ENCODE results near the gene MCC.

The MCC gene

DNA sequence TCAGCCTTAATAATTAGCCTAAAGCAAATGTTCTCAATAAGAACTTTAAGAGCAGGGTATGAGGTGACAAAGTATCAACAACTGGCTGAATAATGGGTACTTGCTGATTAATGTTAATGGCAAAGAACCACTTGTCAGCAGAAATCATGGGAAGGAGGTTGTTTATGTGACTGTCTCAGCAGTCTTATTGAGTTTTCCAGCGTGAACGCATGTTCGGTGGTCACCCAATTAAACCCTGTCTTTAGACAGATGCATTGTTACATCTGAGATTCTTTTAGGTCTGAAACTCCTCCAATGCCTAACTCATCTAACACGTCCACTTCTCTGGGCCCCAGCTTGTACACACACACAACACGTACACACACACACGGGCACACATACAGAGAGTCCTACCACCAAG, 35.3 kb downstream of the MCC start:
- TF ChIP-seq PAX5 (IDR thresholded peaks at IDR 0.05; ENCODE audit: insufficient read depth, low read length, severe bottlenecking) (no peak), SPI1 (IDR thresholded peaks at IDR 0.05; ENCODE audit: low read depth, low read length) (no peak), POLR2AphosphoS5 (IDR thresholded peaks at IDR 0.05; ENCODE audit: low read depth, low read length) (no peak), POU2F2 (IDR thresholded peaks at IDR 0.05; ENCODE audit: low read depth, low read length) (no peak), TAF1 (IDR thresholded peaks at IDR 0.05; ENCODE audit: low read depth, low read length) (no peak), POLR2A (IDR thresholded peaks at IDR 0.05; ENCODE audit: low read depth, low read length) (no peak)
- FAIRE-seq = no peak

GRCh38 chr5:113451797-113452196, 36.5 kb downstream of the MCC start:
- DNase-seq (ENCODE audit: insufficient read length, low spot score) (no peak), FAIRE-seq (no peak)
- TF ChIP-seq SPI1 (IDR thresholded peaks at IDR 0.05; ENCODE audit: low read depth, low read length) (no peak), PAX5 (IDR thresholded peaks at IDR 0.05; ENCODE audit: insufficient read depth, low read length, severe bottlenecking) (no peak), POLR2A (IDR thresholded peaks at IDR 0.05; ENCODE audit: low read depth, low read length) (no peak)

More for the DNA sequence above, 35.3 kb downstream of the MCC start:
- DNase-seq (ENCODE audit: insufficient read length, low spot score) = no peak

DNA sequence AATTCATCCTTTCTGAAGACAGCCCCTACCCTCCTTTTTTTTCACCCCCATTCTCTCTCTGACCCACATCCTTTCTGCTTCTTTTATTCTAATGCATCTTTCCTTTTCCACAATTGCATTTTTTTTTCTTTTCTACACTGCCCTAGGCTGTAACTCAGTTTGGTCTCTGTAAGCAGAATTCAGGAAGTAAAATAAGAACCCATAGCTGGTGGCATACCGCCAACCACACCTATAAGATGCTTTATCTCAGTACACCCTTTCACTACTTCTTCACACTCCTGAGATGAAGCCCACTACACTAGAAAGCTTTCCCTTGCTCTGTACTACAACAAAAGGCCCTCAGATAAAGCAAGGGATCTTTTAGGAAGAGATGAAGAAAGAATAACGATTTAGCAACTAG, 37.3 kb downstream of the MCC start:
- DNase-seq (ENCODE audit: insufficient read length, low spot score) (no peak), FAIRE-seq (no peak)
- TF ChIP-seq SPI1 (IDR thresholded peaks at IDR 0.05; ENCODE audit: low read depth, low read length) (no peak), TAF1 (IDR thresholded peaks at IDR 0.05; ENCODE audit: low read depth, low read length) (no peak), POU2F2 (IDR thresholded peaks at IDR 0.05; ENCODE audit: low read depth, low read length) (no peak)

- FAIRE-seq (no peak), DNase-seq (ENCODE audit: insufficient read length, low spot score) (no peak)
- TF ChIP-seq TAF1 (IDR thresholded peaks at IDR 0.05; ENCODE audit: low read depth, low read length) (no peak), PAX5 (IDR thresholded peaks at IDR 0.05; ENCODE audit: insufficient read depth, low read length, severe bottlenecking) (no peak), POLR2AphosphoS5 (IDR thresholded peaks at IDR 0.05; ENCODE audit: low read depth, low read length) (no peak), POLR2A (IDR thresholded peaks at IDR 0.05; ENCODE audit: low read depth, low read length) (no peak)
Measured at GRCh38 chr5:113450462-113450861, 37.8 kb downstream of the MCC start.

- FAIRE-seq (no peak), DNase-seq (ENCODE audit: insufficient read length, low spot score) (no peak)
- TF ChIP-seq POLR2AphosphoS5 (IDR thresholded peaks at IDR 0.05; ENCODE audit: low read depth, low read length) = no peak
- no peak for TF ChIP-seq TAF1 (IDR thresholded peaks at IDR 0.05; ENCODE audit: low read depth, low read length)
- no peak for TF ChIP-seq SPI1 (IDR thresholded peaks at IDR 0.05; ENCODE audit: low read depth, low read length)
- no peak for TF ChIP-seq PAX5 (IDR thresholded peaks at IDR 0.05; ENCODE audit: insufficient read depth, low read length, severe bottlenecking)
- no peak for TF ChIP-seq POLR2A (IDR thresholded peaks at IDR 0.05; ENCODE audit: low read depth, low read length)
- no peak for TF ChIP-seq POU2F2 (IDR thresholded peaks at IDR 0.05; ENCODE audit: low read depth, low read length)
Measured at GRCh38 chr5:113448252-113448651, 40.0 kb downstream of the MCC start.

DNA sequence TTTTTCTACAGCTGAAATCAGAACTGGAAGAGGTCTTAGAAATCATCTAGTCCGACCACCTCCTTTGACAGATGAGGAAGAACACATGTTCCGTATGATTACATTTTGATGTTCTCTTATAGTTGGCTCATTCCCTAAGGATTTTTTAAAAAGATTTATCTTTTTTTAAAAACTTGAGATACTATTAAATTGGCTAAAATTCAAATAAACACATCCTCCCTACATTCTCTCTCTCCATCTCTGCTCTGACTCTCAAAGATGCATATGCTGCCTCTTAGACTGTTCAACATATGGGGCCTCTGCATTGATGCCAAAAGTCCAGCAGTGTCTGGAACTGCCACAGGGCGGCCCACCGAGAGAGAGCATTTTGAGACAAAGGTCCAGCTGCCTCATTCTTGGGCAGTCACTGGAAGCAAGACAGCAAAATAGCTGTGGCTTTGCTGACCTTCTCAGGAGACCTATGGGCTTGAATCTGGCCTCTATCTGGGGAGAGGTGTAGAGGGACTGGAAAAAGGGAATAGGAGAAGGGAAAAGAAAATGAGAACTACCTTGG, 40.7 kb downstream of the MCC start:
- FAIRE-seq (no peak), DNase-seq (ENCODE audit: insufficient read length, low spot score) (no peak)
- TF ChIP-seq PAX5 (IDR thresholded peaks at IDR 0.05; ENCODE audit: insufficient read depth, low read length, severe bottlenecking) (no peak), POLR2A (IDR thresholded peaks at IDR 0.05; ENCODE audit: low read depth, low read length) (no peak), TAF1 (IDR thresholded peaks at IDR 0.05; ENCODE audit: low read depth, low read length) (no peak), POLR2AphosphoS5 (IDR thresholded peaks at IDR 0.05; ENCODE audit: low read depth, low read length) (no peak), SPI1 (IDR thresholded peaks at IDR 0.05; ENCODE audit: low read depth, low read length) (no peak), POU2F2 (IDR thresholded peaks at IDR 0.05; ENCODE audit: low read depth, low read length) (no peak)

DNA sequence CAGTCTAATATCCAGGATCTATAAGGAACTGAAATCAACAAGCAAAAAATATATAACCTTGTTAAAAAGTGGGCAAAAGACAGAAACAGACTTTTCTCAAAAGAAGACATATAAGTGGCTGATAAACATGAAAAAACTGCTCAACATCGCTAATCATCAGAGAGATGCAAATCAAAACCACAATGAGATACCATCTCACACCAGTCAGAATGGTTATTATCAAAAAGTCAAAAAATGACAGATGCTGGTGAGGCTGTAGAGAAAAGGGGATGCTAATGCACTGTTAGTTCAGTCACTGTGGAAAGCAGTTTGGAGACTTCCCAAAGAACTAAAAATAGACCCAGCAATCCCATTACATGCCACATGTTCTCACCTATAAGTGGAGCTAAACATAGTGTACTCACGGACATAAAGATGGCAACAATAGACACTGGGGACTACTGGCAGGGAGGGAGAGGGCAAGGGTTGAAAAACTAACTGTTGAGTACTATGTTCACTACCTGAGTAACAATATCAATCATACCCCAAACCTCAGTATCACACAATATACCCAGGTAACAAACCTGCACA, 41.8 kb downstream of the MCC start:
- no peak for DNase-seq (ENCODE audit: insufficient read length, low spot score)
- TF ChIP-seq POLR2A (IDR thresholded peaks at IDR 0.05; ENCODE audit: low read depth, low read length) (no peak), POU2F2 (IDR thresholded peaks at IDR 0.05; ENCODE audit: low read depth, low read length) (no peak), SPI1 (IDR thresholded peaks at IDR 0.05; ENCODE audit: low read depth, low read length) (no peak), POLR2AphosphoS5 (IDR thresholded peaks at IDR 0.05; ENCODE audit: low read depth, low read length) (no peak), PAX5 (IDR thresholded peaks at IDR 0.05; ENCODE audit: insufficient read depth, low read length, severe bottlenecking) (no peak), TAF1 (IDR thresholded peaks at IDR 0.05; ENCODE audit: low read depth, low read length) (no peak)
- no peak for FAIRE-seq

GRCh38 chr5:113437111-113437510, 51.1 kb downstream of the MCC start:
- no peak for FAIRE-seq
- TF ChIP-seq PAX5 (IDR thresholded peaks at IDR 0.05; ENCODE audit: insufficient read depth, low read length, severe bottlenecking) (no peak), SPI1 (IDR thresholded peaks at IDR 0.05; ENCODE audit: low read depth, low read length) (no peak), TAF1 (IDR thresholded peaks at IDR 0.05; ENCODE audit: low read depth, low read length) (no peak), POU2F2 (IDR thresholded peaks at IDR 0.05; ENCODE audit: low read depth, low read length) (no peak), POLR2A (IDR thresholded peaks at IDR 0.05; ENCODE audit: low read depth, low read length) (no peak), POLR2AphosphoS5 (IDR thresholded peaks at IDR 0.05; ENCODE audit: low read depth, low read length) (no peak)

DNA sequence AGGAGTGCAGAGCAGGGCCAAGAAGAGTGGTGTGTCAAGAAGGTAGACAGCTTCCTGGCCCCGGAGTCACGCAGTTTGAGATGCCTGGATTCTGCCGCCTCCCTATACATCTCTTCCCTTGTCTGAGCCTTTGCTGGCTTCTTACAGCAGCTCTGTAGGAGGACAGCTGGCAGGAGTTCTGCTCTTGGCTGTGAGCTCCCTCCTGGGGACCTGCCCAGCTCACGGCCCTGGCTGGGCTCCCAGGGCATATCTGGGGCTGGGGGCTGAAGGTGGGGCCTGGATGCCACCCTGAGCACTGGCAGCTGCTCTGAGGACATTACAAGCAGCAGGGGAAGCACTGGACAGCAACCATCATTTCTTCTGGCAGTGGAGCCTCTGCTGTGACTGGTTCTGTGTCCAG, 52.7 kb downstream of the MCC start:
- no peak for DNase-seq (ENCODE audit: insufficient read length, low spot score)
- no peak for TF ChIP-seq POLR2A (IDR thresholded peaks at IDR 0.05; ENCODE audit: low read depth, low read length)
- no peak for TF ChIP-seq PAX5 (IDR thresholded peaks at IDR 0.05; ENCODE audit: insufficient read depth, low read length, severe bottlenecking)
- no peak for FAIRE-seq

More at GRCh38 chr5:113437111-113437510, 51.1 kb downstream of the MCC start:
- no peak for DNase-seq (ENCODE audit: insufficient read length, low spot score)

GRCh38 chr5:113434889-113435288, 53.4 kb downstream of the MCC start, which contains the start of gene TSSK1B:
Gene TSSK1B (minus strand): TSS chr5:113434989. CDS start chr5:113434839, 150 bp downstream.
- DNase-seq (ENCODE audit: insufficient read length, low spot score) (no peak), FAIRE-seq (no peak)
- no peak for TF ChIP-seq TAF1 (IDR thresholded peaks at IDR 0.05; ENCODE audit: low read depth, low read length)
- TF ChIP-seq POLR2AphosphoS5 (IDR thresholded peaks at IDR 0.05; ENCODE audit: low read depth, low read length) = no peak
- no peak for TF ChIP-seq POLR2A (IDR thresholded peaks at IDR 0.05; ENCODE audit: low read depth, low read length)
- no peak for TF ChIP-seq PAX5 (IDR thresholded peaks at IDR 0.05; ENCODE audit: insufficient read depth, low read length, severe bottlenecking)
- TF ChIP-seq POU2F2 (IDR thresholded peaks at IDR 0.05; ENCODE audit: low read depth, low read length) = no peak
- no peak for TF ChIP-seq SPI1 (IDR thresholded peaks at IDR 0.05; ENCODE audit: low read depth, low read length)

All from GM12891 (cell line).